AG04449 (cell line): ENCODE measurements around the gene NFKBIZ.
A peak's percentile ranks its signal among the peaks of the same experiment; 100 is the strongest.

ENCODE experiments used
- CTCF ChIA-PET: fragments of 350-600 bp; formaldehyde crosslinking; extraction: SDS; loops from one replicate; lab custom pipeline; 2021; ENCODE audit warnings: antibody characterized with exemption; lab: Yijun Ruan, JAX
- POLR2A ChIA-PET: fragments of 400-600, 350-600 bp; formaldehyde crosslinking; extraction: SDS; loops from one replicate; lab custom pipeline; 2020; ENCODE audit warnings: antibody characterized with exemption, inconsistent platforms; lab: Yijun Ruan, JAX
- DNase-seq: peaks from one replicate; pipeline ENCODE4 v3.0.0-alpha.2; 2010; ENCODE audit warnings: low read depth, low spot score
- H3K4me3 ChIP-seq: 2 replicates; pipeline ENCODE4 v1.5.1; 2011; ENCODE audit warnings: low read depth, mild to moderate bottlenecking, control low read depth, low read length
- TF ChIP-seq, protein P1 (sequence below): IDR thresholded peaks from one replicate; pipeline ENCODE4 v1.5.1; 2011; ENCODE audit warnings: mild to moderate bottlenecking, moderate library complexity, low read length, control low read depth, inconsistent platforms; ENCODE audit not compliant: insufficient read depth; ENCODE audit errors: missing control alignments

The NFKBIZ gene

DNA sequence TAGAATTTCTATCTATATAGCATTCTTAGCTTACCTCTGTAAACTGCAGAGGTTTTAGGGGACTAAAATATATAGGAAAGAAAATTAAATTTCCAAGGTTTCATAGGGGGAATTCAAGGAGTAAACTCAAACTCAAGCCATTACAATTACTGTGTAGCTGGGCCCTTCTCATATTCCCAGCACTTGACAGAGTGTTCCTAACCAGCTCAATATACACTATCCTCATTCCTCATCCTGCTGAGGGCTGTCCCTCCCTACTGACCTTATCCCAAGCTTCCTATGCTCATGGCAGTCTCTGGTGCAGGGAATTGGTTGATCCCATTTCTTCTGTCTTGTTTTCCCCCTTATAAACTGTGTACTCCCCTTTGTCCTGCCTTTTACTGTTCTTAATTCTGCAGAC, 36.4 kb upstream of the NFKBIZ start:
- CTCF ChIA-PET: interaction anchor here (0.5 to 27.9 kb wide), 11 partner anchors 9 to 725 kb away, joined by 3 to 1077 read pairs (median 4); no protein-coding TSS in a partner anchor
- POLR2A ChIA-PET: interaction anchor here (2.9 kb wide), 1 partner anchor 37 kb away, joined by 11 read pairs; the partner anchor contains the start of gene NFKBIZ
- TF ChIP-seq, protein P1, sequence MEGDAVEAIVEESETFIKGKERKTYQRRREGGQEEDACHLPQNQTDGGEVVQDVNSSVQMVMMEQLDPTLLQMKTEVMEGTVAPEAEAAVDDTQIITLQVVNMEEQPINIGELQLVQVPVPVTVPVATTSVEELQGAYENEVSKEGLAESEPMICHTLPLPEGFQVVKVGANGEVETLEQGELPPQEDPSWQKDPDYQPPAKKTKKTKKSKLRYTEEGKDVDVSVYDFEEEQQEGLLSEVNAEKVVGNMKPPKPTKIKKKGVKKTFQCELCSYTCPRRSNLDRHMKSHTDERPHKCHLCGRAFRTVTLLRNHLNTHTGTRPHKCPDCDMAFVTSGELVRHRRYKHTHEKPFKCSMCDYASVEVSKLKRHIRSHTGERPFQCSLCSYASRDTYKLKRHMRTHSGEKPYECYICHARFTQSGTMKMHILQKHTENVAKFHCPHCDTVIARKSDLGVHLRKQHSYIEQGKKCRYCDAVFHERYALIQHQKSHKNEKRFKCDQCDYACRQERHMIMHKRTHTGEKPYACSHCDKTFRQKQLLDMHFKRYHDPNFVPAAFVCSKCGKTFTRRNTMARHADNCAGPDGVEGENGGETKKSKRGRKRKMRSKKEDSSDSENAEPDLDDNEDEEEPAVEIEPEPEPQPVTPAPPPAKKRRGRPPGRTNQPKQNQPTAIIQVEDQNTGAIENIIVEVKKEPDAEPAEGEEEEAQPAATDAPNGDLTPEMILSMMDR: no peak
- DNase-seq: no peak
- H3K4me3 ChIP-seq: no peak overlapping the region

DNA sequence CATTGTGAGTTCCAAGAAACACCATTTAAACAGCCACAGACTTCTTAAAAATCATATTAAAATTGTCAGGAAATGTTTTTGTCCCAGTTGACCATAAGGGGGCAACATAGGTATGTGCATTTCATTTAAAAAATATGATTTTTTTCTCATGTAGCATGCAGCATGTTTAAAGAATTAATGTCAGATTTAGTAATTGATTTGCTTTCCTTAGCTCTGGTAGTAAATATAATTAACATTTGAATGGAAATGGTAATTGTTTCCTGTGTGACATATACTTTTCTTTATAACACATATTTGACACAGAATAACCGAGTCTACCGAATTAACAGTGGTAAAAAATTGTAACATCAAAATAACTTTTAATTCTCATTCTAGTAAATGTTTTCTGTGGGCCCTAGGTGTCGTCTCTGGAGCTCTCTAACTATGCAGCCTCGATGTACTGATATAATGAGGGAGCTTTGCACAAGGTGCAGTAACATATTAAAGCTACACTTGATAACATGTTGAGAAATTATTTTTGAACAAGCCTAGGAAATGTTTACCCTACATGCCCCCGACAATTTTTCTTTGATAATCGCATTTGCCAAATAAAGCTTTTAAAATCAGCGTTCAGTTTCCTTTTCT, 35.4 kb upstream of the NFKBIZ start:
- TF ChIP-seq, protein P1: peak; percentile 26
- H3K4me3 ChIP-seq: no peak overlapping the region
- ChIA-PET CTCF (interaction anchor here (0.8 to 27.9 kb wide), 32 partner anchors 9 to 726 kb away, joined by 3 to 1077 read pairs (median 4); no protein-coding TSS in a partner anchor), POLR2A (interaction anchor here (2.9 kb wide), 1 partner anchor 36 kb away, joined by 11 read pairs; the partner anchor contains the start of gene NFKBIZ)
- no peak for DNase-seq

DNA sequence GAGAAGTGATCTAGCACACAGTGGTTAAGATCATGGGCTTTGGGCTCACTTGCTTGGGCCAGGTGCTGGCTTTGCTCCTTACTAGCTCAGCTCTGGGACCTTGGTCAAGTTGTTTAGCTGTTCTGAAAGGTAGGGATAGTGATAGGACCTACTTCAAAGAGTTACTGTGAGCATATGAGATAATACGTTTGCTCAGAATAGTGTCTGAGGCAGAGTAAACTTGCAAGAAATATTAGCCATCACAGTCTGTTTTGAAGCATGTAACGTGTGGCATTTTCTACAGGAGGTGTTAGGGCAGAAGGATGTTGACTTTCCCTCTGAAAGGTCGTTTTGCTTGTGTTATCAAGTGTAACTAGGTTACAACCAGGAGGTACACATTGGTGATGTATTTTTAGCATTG, 34.5 kb upstream of the NFKBIZ start:
- POLR2A ChIA-PET: interaction anchor here (0.6 to 2.9 kb wide), 2 partner anchors 35 to 373 kb away, joined by 3 to 11 read pairs; partner anchors contain the start of gene NFKBIZ
- DNase-seq: no peak
- TF ChIP-seq, protein P1: no peak
- H3K4me3 ChIP-seq: no peak overlapping the region
- CTCF ChIA-PET: interaction anchor here (1.0 to 27.9 kb wide), 22 partner anchors 8 to 725 kb away, joined by 3 to 1077 read pairs (median 5); no protein-coding TSS in a partner anchor

DNA sequence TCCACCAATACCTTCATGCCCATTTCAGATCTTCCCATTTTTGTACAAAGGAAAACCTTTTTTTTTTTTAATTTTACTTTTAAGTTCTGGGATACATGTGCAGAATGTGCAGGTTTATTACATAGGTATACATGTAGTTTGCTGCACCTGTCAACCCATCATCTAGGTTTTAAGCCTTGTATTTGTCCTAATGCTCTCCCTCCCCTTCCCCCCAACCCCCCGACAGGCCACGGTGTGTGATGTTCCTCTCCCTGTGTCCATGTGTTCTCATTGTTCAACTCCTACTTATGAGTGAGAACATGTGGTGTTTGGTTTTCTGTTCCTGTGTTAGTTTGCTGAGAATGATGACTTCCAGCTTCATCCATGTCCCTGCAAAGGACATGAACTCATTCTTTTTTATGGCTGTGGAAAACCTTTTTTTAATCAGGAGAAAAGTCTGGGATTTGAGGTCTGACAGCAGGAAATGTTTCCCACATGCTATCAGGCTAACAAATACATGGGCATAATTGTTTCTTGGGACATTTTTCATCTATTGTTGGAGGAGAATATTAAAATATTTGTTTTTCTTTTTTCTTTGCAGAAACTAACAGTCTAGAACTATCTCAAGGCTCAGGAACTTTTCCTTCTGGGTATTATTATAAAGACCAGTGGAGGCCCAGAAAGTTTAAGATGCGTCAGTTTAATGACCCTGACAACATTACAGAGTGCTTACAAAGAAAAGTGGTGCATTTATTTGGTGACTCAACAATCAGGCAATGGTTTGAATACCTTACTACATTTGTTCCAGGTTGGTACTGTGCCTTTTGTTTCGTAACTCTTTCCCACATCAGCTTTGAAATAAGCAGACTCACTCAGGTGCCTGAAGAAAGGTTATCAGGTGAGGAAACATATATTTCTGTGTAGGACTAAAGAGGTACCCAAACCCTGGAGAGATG, 32.8 kb upstream of the NFKBIZ start:
- TF ChIP-seq, protein P1: no peak
- DNase-seq: no peak
- ChIA-PET POLR2A (no interaction called here), CTCF (interaction anchor here (2.6 to 27.9 kb wide), 3 partner anchors 11 to 411 kb away, joined by 21 to 1077 read pairs (median 27); no protein-coding TSS in a partner anchor)
- H3K4me3 ChIP-seq: no peak overlapping the region

DNA sequence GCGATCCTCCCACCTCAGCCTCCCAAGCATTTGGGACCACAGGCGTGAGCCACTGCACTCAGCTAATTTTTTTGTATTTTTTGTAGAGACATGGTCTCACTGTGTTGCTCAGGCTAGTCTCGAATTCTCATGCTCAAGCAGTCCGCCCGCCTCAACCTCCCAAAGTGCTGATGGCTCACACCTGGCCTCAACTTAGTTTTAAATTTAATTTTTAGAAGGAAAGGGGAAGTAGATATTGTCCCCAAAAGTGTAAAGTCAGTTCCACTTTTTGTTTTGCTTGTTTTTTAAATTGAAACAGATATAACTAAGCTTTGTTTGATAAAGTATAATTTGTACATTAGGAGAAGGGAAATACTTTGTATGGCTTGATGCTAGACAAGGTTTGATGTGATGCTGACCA, 31.3 kb upstream of the NFKBIZ start:
- CTCF ChIA-PET: interaction anchor here (1.3 to 27.9 kb wide), 4 partner anchors 12 to 409 kb away, joined by 4 to 1077 read pairs (median 24); no protein-coding TSS in a partner anchor
- H3K4me3 ChIP-seq: no peak overlapping the region
- no peak for DNase-seq
- TF ChIP-seq, protein P1: no peak
- POLR2A ChIA-PET: no interaction called here
